Measurements from ENCODE around the gene CPZ.

GRCh38 chr4:8543623-8544022 is 48.9 kb upstream of the CPZ start:
- TF ChIP-seq SIN3A (IDR thresholded peaks at IDR 0.05; ENCODE audit: borderline replicate concordance, insufficient read depth, low read length) (no peak), TAF1 (IDR thresholded peaks at IDR 0.05; ENCODE audit: borderline replicate concordance, insufficient read depth, low read length) (no peak), POLR2AphosphoS5 (IDR thresholded peaks at IDR 0.05; ENCODE audit: low read depth, low read length) (no peak)
- TF ChIP-seq, protein P1, sequence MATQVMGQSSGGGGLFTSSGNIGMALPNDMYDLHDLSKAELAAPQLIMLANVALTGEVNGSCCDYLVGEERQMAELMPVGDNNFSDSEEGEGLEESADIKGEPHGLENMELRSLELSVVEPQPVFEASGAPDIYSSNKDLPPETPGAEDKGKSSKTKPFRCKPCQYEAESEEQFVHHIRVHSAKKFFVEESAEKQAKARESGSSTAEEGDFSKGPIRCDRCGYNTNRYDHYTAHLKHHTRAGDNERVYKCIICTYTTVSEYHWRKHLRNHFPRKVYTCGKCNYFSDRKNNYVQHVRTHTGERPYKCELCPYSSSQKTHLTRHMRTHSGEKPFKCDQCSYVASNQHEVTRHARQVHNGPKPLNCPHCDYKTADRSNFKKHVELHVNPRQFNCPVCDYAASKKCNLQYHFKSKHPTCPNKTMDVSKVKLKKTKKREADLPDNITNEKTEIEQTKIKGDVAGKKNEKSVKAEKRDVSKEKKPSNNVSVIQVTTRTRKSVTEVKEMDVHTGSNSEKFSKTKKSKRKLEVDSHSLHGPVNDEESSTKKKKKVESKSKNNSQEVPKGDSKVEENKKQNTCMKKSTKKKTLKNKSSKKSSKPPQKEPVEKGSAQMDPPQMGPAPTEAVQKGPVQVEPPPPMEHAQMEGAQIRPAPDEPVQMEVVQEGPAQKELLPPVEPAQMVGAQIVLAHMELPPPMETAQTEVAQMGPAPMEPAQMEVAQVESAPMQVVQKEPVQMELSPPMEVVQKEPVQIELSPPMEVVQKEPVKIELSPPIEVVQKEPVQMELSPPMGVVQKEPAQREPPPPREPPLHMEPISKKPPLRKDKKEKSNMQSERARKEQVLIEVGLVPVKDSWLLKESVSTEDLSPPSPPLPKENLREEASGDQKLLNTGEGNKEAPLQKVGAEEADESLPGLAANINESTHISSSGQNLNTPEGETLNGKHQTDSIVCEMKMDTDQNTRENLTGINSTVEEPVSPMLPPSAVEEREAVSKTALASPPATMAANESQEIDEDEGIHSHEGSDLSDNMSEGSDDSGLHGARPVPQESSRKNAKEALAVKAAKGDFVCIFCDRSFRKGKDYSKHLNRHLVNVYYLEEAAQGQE (IDR thresholded peaks at IDR 0.05; ENCODE audit: insufficient read depth in 1 of 2, low read depth in 2 of 2, low read length in 2 of 2), result no peak

Data from PFSK-1 (cell line).